ENCODE data around the gene MORN3. TPM values are rescaled to one million over a fixed set of nuclear protein-coding genes. Genes with fewer than 3 reads are reported as not detected.

The MORN3 gene
- total and polyA plus RNA-seq, 8 donors: 0.19 to 0.99 (median 0.50) TPM

DNA sequence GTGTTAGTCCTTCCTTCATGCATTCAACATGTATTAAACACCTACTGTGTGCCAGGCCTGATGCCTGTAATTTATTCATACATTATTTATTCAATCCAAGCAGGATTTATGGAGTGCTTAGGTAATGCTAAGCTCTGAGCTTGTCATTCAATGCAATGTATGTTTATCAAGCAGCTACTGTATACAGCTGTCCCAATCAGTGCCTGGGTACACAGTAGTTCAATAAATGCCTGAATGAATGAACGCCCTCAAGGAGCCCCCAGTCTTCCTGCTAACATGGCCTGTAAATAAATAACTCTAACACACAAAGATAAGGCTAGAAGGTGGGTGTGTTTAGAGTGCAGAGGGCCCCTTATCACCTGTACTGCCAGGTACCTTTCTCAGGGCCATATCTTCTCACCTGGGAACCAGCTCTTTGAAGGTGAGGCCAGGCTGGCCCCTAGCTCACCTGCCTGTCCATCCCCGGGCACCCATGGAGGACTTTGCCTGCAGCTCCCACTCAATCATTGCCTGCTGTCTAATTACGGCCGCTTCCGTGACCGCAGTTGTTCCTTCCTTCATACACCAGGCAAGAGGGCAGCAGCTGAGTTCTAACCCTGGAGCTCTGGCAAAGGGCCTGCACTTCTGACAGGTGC lies 68.6 kb downstream of the MORN3 start:
- 10 to 14% methylated on average over 6 of the region's 6 CpGs for WGBS, 2 donors
- H3K27ac ChIP-seq: no peak overlapping the region
- ATAC-seq: peak; percentile 71 to 97 (median 92)
- no peaks in the 10 kb centered on the region for H3K27me3 ChIP-seq
- H3K4me1 ChIP-seq: peaks cover 0 to 13% (median 0%) of the 10 kb centered on the region in 3 donors
- peak; percentile 31 to 66 (median 52) for DNase-seq
- no peak for FAIRE-seq
- no peak for TF ChIP-seq CTCF (IDR thresholded peaks at IDR 0.05)
- H3K9me3 ChIP-seq: no peaks in the 10 kb centered on the region
- no peaks in the 10 kb centered on the region for H3K36me3 ChIP-seq
- intact Hi-C loops (cut with DNase I): no loop called here
- no peak overlapping the region for H3K4me3 ChIP-seq

Other genes with a start within 250 kb of the MORN3 start
- 10 to 100 TPM in 3 of 6 donors, 1 to 10 TPM in 3; 7.4 to 21.7 (median 9.8) TPM for gene KDM2B, start 88.6 kb downstream of the MORN3 start, total RNA-seq
- gene KDM2B, start 88.6 kb downstream of the MORN3 start, polyA plus RNA-seq: 10 to 100 TPM; 10.6 to 11.6 TPM
- 10 to 100 TPM in 1 of 6 donors, 1 to 10 TPM in 5; 3.9 to 11.3 (median 5.8) TPM for gene ORAI1, start 43.1 kb downstream of the MORN3 start, total RNA-seq
- 1 to 10 TPM; 2.7 to 3.4 TPM for gene ORAI1, start 43.1 kb downstream of the MORN3 start, polyA plus RNA-seq
- 10 to 100 TPM in 3 of 6 donors, 1 to 10 TPM in 3; 8.2 to 13.0 (median 10.0) TPM for gene TMEM120B, start 43.1 kb upstream of the MORN3 start, total RNA-seq
- gene TMEM120B, start 43.1 kb upstream of the MORN3 start, polyA plus RNA-seq: 10 to 100 TPM; 11.6 to 19.8 TPM
- gene RHOF, start 124.0 kb upstream of the MORN3 start, total RNA-seq: 10 to 100 TPM in 1 of 6 donors, 1 to 10 TPM in 5; 3.6 to 12.6 (median 4.9) TPM
- 1 to 10 TPM; 2.8 to 5.6 TPM for gene RHOF, start 124.0 kb upstream of the MORN3 start, polyA plus RNA-seq
- gene SETD1B, start 134.4 kb upstream of the MORN3 start, total RNA-seq: 10 to 100 TPM; 10.5 to 16.3 (median 12.2) TPM
- 10 to 100 TPM in 1 of 2 donors, 1 to 10 TPM in 1; 9.2 to 18.5 TPM for gene SETD1B, start 134.4 kb upstream of the MORN3 start, polyA plus RNA-seq
- 1 to 10 TPM in 5 of 6 donors, under 1 TPM in 1; 0.71 to 3.0 (median 1.9) TPM for gene HPD, start 189.2 kb upstream of the MORN3 start, total RNA-seq
- gene HPD, start 189.2 kb upstream of the MORN3 start, polyA plus RNA-seq: 1 to 10 TPM; 2.8 to 3.9 TPM
- gene PSMD9, start 219.1 kb upstream of the MORN3 start, total RNA-seq: 10 to 100 TPM; 22.4 to 32.8 (median 25.6) TPM
- 10 to 100 TPM; 20.5 to 39.4 TPM for gene PSMD9, start 219.1 kb upstream of the MORN3 start, polyA plus RNA-seq
- gene CFAP251, start 248.9 kb upstream of the MORN3 start, total RNA-seq: 1 to 10 TPM; 1.7 to 4.6 (median 2.9) TPM
- 1 to 10 TPM; 5.8 to 5.9 TPM for gene CFAP251, start 248.9 kb upstream of the MORN3 start, polyA plus RNA-seq

All from pancreas (tissue), 10 donors.